Stimulated activated CD8-positive, alpha-beta memory T cell treated with anti-CD3 and anti-CD28 coated beads, Interleukin-7, amount 100 ng/mL, for 24 hours (primary cell): Measurements from ENCODE around the gene SPATA31E1.

Experiments used
- DNase-seq: peaks from one replicate; pipeline ENCODE4 v3.0.0-alpha.2; 2020; ENCODE audit warnings: low read depth

The SPATA31E1 gene

GRCh38 chr9:87863882-87864465, 18.7 kb upstream of the SPATA31E1 start:
- DNase-seq = no peak

- no peak for DNase-seq
Observed at GRCh38 chr9:87864915-87865314, 17.8 kb upstream of the SPATA31E1 start.

- no peak for DNase-seq
Observed at GRCh38 chr9:87865626-87866025, 17.1 kb upstream of the SPATA31E1 start.

GRCh38 chr9:87867391-87867790, 15.3 kb upstream of the SPATA31E1 start:
- DNase-seq = no peak

- no peak for DNase-seq
Observed at GRCh38 chr9:87868175-87868574, 14.5 kb upstream of the SPATA31E1 start.

- no peak for DNase-seq
Observed at GRCh38 chr9:87868635-87869034, 14.0 kb upstream of the SPATA31E1 start.

- DNase-seq = no peak
Observed at GRCh38 chr9:87869082-87869481, 13.6 kb upstream of the SPATA31E1 start.

- no peak for DNase-seq
Observed at GRCh38 chr9:87871425-87872078, 11.1 kb upstream of the SPATA31E1 start.

- DNase-seq = no peak
Observed at GRCh38 chr9:87872079-87872624, 10.5 kb upstream of the SPATA31E1 start.

GRCh38 chr9:87873607-87874303, 8.9 kb upstream of the SPATA31E1 start:
- DNase-seq = no peak

GRCh38 chr9:87874304-87874623, 8.4 kb upstream of the SPATA31E1 start:
- DNase-seq = no peak

- DNase-seq = no peak
Observed at GRCh38 chr9:87875060-87875459, 7.6 kb upstream of the SPATA31E1 start.

- DNase-seq = no peak
Observed at GRCh38 chr9:87875831-87876545, 6.7 kb upstream of the SPATA31E1 start.

- DNase-seq = no peak
Observed at GRCh38 chr9:87876708-87877107, 6.0 kb upstream of the SPATA31E1 start.

GRCh38 chr9:87878989-87879511, 3.6 kb upstream of the SPATA31E1 start:
- no peak for DNase-seq

GRCh38 chr9:87880116-87880515, 2.6 kb upstream of the SPATA31E1 start:
- DNase-seq = no peak

- DNase-seq = no peak
Observed at GRCh38 chr9:87880683-87881082, 2.0 kb upstream of the SPATA31E1 start.

- no peak for DNase-seq
Observed at GRCh38 chr9:87883274-87883673, 597 bp downstream of the SPATA31E1 start.

GRCh38 chr9:87883990-87884389, 1.3 kb downstream of the SPATA31E1 start:
- no peak for DNase-seq

- no peak for DNase-seq
Observed at GRCh38 chr9:87884578-87885459, 2.1 kb downstream of the SPATA31E1 start.

- DNase-seq = no peak
Observed at GRCh38 chr9:87885484-87886189, 3.0 kb downstream of the SPATA31E1 start.
